Measurements from ENCODE around the gene MIA2. TPM values are rescaled to one million over a fixed set of nuclear protein-coding genes. Genes with fewer than 3 reads are reported as not detected.

MIA2 gene
- total and polyA plus RNA-seq, 2 experiments from 2014 or later: 9.5 to 10.9 TPM

DNA sequence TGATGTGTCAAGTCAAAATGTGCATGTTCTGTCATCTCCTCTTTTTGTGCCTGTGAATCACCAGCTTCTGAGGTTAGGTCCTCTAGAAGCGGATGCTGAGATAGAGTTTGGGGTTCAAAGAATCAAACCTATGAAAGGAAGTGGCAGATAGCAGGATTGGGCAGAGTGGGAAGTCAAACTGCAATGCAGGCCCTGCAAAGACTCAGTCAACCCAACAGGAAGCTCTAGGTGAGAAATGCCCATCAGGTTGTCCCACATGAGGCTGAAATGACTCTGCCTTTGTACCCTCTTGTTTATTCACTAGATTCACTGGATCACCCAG is 4.5 kb upstream of the MIA2 start (continued):
- no peak for TF ChIP-seq ZNF462 (CRISPR knock-in tag; IDR thresholded peaks at IDR 0.05)
- no peak for TF ChIP-seq ZNF331 (CRISPR knock-in tag; IDR thresholded peaks at IDR 0.05; ENCODE audit: low read depth)
- no peak for TF ChIP-seq STAT1 (IDR thresholded peaks at IDR 0.05; ENCODE audit: unreplicated experiment)
- no peak for TF ChIP-seq JUNB (IDR thresholded peaks at IDR 0.05; ENCODE audit: unreplicated experiment)
- TF ChIP-seq, protein P1, sequence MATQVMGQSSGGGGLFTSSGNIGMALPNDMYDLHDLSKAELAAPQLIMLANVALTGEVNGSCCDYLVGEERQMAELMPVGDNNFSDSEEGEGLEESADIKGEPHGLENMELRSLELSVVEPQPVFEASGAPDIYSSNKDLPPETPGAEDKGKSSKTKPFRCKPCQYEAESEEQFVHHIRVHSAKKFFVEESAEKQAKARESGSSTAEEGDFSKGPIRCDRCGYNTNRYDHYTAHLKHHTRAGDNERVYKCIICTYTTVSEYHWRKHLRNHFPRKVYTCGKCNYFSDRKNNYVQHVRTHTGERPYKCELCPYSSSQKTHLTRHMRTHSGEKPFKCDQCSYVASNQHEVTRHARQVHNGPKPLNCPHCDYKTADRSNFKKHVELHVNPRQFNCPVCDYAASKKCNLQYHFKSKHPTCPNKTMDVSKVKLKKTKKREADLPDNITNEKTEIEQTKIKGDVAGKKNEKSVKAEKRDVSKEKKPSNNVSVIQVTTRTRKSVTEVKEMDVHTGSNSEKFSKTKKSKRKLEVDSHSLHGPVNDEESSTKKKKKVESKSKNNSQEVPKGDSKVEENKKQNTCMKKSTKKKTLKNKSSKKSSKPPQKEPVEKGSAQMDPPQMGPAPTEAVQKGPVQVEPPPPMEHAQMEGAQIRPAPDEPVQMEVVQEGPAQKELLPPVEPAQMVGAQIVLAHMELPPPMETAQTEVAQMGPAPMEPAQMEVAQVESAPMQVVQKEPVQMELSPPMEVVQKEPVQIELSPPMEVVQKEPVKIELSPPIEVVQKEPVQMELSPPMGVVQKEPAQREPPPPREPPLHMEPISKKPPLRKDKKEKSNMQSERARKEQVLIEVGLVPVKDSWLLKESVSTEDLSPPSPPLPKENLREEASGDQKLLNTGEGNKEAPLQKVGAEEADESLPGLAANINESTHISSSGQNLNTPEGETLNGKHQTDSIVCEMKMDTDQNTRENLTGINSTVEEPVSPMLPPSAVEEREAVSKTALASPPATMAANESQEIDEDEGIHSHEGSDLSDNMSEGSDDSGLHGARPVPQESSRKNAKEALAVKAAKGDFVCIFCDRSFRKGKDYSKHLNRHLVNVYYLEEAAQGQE (IDR thresholded peaks at IDR 0.05; ENCODE audit: unreplicated experiment): no peak
- TF ChIP-seq CTCF (conservative IDR thresholded peaks at IDR 0.05; ENCODE audit: low read depth in 2 of 2): no peak
